Activated T-helper 1 cell treated with anti-CD3 and anti-CD28 coated beads, Interleukin-2, amount 50 U/mL, for 16 hours (primary cell): Measurements from ENCODE around the gene CCDC116.
A peak's percentile ranks its signal among the peaks of the same experiment; 100 is the strongest.
"Not testable (repeated sequence)": the region's sequence is repeated elsewhere in the genome, so short reads cannot be mapped to it uniquely, and the experiment has no call there.

Experiments used
- DNase-seq, 2 donors: peaks; one replicate each; pipeline ENCODE4 v3.0.0-alpha.2; 2020; ENCODE audit warnings: low read depth in 1 of 2, low spot score in 1 of 2

Gene CCDC116

GRCh38 chr22:21609556-21610157 lies 22.9 kb upstream of the CCDC116 start:
- DNase-seq, result not testable (repeated sequence)

- no peak for DNase-seq
Measured at GRCh38 chr22:21611210-21611977, 21.2 kb upstream of the CCDC116 start.

GRCh38 chr22:21612858-21613257 lies 19.7 kb upstream of the CCDC116 start:
- DNase-seq, result no peak

GRCh38 chr22:21613553-21614233 lies 18.9 kb upstream of the CCDC116 start:
- DNase-seq, result no peak

DNA sequence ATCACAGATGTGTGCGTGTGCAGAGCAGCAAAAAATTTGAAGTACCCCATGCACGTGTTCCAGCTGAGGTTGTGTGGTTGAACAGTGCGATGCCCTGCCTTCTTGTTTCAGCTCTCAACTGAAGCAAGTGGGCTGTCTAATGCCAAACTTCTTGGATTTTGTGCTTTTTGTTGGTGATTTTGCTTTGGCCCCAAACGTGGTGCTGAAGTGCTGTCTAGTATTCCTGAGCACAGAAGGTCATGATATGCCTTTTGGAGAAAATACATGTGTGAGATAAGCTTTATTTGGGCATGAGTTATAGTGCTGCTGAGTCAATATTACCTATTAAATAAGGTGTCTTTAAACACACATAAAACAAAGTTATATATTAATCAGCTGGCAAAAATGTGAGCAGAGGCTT lies 16.8 kb upstream of the CCDC116 start:
- DNase-seq, result no peak

GRCh38 chr22:21617337-21617736 lies 15.2 kb upstream of the CCDC116 start:
- not testable (repeated sequence) for DNase-seq

DNA sequence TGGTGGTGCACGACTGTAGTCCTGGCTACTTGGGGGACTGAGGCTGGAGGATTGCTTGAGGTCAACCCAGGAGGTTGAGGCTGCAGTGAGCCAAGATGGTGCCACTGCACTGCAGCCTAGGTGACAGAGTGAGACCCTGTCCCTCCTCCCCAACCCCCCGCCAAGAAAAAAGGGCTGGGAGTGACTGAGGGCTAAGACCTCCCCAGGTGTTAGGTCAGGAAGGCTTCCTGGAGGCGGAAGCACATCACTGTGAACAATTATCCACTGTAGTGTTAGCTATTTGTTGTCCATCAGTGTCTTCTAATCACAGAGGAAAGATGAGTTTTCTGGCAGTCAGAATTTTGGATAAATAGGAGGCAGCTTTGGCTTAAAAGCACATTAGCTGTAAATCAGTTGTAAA lies 11.5 kb upstream of the CCDC116 start:
- no peak for DNase-seq

DNA sequence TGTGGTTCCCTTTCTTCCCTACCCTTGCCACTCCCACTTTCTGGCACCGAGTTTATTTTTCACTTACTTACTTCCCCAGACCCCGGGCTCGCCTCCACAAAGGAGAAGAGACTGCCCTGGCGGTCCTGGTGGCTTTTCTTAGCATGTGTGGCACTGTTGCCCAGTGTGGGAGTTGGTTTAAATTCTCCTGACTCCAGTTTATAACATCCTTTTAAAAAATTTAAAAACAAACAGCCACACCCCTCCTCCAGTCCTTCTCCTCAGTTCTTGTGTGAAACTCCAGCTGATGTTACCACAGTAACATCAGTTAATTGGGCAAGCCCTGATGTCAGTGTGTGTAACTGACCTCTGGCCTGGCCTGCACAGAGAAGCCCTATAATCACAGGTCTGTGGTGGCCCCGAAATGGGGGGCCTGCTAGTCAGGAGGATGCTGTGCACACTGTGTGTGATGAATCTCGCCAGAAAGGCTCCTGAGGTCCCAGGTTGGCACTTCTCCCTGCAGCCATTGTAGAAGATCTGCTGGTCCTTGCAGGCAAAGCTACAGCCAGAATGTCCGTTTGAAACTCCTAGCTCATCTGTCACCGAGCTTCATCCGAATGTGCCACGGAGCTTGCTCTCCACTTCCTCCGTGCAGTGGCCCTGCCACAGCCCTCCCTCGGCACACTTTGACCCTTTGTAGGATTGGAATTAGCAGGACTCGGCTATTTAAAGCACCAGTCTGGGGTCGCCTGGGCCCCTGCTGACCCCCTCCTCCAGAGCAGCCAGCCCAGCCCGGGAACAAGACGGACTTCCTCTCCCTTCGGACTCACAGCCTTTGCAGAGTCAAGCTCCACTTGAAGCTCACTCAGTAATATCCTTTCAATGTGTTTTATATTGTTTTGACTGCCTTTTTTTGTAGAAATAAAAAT lies 10.3 kb upstream of the CCDC116 start:
- DNase-seq, result no peak

- DNase-seq, result no peak
Measured at GRCh38 chr22:21622919-21623647, 9.5 kb upstream of the CCDC116 start.

- DNase-seq, result no peak
Measured at GRCh38 chr22:21623648-21623970, 9.0 kb upstream of the CCDC116 start.

DNA sequence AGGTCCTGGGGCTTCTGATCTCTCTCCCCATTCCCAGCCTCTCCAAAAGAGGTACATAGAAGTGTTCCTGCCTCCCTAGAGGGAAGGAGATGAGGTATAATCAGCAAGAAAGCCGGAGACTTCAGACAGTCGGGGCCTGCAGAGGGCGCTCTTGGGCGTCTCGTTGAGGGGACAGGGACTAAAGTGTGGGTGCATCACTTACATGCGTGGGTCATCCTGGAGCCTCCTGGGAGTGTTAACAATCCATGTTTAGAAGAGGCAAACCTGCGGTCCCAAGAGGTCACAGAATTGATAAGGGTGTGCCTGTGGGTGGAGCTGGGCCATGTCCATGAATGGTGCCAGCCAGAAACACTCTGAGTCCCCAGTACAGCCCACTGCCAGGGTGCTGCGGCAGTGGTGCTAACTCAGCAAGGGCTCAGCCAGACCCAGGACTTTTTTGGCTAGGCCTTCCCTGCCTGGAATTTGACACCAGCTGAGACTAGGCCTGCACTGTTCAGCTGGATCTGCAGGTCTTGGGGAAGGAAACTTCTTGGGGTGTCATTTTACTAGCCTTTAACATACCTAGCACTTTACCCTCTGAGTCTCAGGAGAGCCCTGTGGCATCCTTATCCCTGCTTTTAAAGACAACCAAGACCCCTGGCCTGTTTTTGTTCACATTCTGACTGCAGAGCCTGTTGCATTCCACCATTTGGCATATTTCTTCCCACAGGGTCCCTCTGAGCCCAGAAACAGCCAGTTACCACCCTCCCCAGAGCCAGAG lies 8.3 kb upstream of the CCDC116 start:
- DNase-seq, result no peak

- DNase-seq, result no peak
Measured at GRCh38 chr22:21624880-21625791, 7.4 kb upstream of the CCDC116 start.

DNA sequence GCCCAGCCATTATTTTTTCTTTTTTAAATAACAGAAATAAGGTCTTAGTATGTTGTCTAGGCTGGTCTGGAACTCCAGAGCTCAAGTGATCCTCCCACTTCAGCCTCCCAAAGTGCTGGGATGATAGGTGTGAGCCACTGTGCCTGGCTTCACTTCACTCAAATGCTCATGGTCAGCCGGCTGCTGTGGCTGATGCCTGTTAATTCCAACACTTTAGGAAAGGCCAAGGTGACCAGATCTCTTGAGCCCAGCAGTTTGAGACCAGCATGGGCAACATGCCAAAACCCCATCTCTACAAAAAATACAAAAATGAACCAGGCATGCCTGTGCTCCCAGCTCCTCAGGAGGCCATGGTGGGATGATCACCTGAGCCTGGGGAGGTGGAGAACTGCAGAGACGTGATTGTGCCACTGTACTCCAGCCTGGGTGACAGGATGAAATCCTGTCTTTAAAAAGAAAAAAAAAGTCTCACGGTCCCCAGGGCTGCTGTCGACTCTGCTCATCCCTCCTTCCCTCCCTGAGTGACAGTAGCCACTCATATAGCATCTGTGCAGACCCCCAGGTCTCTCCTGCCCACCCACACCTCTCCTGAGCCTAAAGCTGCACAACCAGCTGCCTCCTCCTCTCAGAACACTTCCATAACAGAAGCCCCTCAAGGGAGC lies 6.4 kb upstream of the CCDC116 start:
- no peak for DNase-seq

DNA sequence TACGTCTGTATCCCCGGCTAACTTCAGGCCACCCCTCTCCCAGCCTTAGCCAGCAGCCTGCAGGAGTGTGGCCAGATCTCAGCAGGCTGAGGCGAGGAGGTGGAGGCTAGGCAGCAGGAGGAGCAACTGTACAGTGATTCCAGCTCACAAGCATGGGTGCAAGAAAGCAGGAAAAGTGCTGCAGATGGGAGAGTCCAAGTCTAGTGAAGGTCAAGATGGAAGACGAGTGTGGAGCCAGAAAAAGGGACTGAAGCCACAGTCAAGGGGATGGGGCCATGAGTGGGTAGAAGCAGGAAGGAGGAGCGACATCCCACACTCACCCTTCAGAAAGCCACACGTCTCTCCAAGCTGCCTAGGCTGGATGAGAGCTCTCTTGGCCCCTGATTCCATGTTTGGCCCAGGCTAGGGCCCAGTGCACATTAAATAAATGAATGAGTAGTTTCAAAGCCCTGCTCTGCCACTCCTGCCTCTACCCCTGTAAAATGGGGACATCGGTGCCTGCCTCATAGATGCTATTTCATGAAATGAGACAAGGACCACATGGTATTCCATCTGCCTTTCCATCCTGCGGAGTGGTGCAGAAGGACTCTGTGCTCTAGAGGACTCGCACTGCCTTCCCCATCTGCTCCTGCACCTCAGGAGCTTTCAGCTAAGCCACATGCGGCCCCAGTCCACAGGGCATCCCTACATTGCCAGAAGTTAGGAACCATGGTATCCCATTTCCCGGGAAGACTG lies 5.7 kb upstream of the CCDC116 start:
- DNase-seq, result no peak

DNA sequence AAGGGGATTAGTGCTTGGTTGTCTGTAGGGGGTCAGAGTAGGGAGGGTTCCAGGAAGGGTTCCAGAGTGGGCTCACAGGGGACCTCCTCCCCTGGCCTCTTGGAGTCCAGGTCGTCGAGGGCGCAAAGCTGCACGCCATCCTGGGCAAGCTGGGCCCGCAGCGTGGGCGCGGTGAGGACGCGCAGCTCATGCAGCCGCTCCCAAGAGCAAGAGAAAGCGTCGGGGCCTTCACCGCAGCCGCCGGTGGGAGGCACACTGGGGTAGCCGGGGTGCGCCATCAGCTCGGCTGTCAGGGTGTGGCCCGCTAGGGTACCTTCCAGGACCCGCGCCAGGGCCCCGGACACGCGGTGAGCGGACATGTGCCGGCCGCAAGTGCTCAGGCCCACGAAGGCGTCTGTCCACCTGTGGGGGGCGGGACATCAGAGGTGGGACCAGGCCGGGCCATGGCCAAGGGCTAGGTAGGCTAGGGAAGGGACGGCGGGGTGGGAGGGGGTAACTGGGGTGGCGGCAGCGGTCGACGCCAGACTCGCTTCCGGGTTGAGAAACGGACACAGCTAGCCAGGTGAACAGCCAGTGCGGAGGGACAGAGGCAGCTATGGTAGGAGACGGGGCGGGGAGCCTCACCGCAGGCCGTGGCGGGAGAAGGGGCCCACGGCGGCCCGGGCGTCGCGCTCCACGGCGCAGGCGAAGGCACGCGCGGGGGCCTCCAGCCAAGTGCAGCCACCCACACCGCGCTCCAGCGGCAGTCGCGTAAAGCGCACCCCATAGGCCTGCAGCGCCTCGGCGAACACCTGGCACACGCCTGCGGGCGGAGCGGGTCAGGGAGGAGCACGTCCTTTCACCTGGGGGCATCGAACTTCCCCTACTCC lies 3.9 kb upstream of the CCDC116 start:
- no peak for DNase-seq

DNA sequence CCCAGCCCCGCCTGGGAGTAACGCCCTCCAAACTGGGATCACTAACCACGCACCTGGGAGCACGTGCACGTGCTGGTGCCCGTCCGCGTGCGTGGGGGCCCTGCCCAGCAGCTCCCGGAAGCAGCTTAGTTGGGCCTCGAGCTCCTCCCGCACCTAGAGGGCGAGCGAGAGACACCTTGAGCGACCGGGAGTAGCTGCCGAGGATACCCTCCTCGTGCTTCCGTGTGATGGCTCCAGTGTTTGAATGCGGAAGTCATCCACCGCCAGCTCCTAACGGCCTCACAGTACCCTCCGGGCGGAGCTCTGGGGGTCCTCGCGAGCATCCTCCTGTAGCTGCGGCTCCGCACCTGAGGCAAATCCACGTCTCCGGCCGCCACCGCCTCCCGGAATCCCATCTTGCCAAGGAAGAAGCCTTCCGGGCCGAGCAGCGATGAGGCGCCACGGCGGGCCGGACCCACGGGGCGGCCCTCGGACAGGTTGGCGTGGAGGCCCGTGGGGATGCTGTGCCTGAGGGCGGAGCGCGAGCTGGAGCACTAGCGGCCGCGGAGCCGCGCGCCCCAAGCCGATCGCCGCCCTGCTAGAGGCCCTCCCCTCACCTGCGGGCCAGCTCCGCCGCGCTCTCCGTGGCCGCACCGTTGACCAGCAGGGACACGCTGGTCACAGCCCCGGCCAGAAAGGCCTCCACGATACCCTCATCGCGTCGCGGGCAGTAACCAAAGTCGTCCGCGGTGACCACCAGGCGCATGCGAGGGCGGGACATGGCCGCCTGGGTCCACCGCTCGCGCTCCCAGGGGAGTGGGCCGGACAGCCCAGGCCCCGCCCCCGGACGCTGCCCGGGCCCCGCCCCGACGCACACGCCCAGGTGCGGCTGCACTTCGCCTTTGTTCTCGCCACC lies 3.1 kb upstream of the CCDC116 start, which contains the start of gene YDJC:
Gene YDJC, minus strand, starts transcription at position 768 of the 895 bp plus-strand sequence. Its CDS starts 8 bp downstream, at position 760.
- peak; percentile 90 to 94 for DNase-seq
